ENCODE measurements around the gene HACD1.

The HACD1 gene

GRCh38 chr10:17617031-17617911 is at the start of gene HACD1:
HACD1 (minus strand) TSS chr10:17617374; CDS start chr10:17617339, 35 bp downstream.
- no peak for DNase-seq

- no peak for DNase-seq
These were observed 48.6 kb upstream of the HACD1 start for GRCh38 chr10:17665747-17666146.

- DNase-seq = no peak
These were observed 46.3 kb upstream of the HACD1 start for GRCh38 chr10:17663450-17663849.

GRCh38 chr10:17662193-17663138 is 45.3 kb upstream of the HACD1 start:
- DNase-seq = no peak

GRCh38 chr10:17661510-17661909 is 44.3 kb upstream of the HACD1 start:
- no peak for DNase-seq

- no peak for DNase-seq
These were observed 43.7 kb upstream of the HACD1 start for GRCh38 chr10:17660921-17661320.

GRCh38 chr10:17659365-17659764 is 42.2 kb upstream of the HACD1 start:
- DNase-seq = no peak

- no peak for DNase-seq
These were observed 39.9 kb upstream of the HACD1 start for GRCh38 chr10:17657103-17657500.

- DNase-seq = no peak
These were observed 38.5 kb upstream of the HACD1 start for GRCh38 chr10:17655567-17656146.

GRCh38 chr10:17655009-17655408 is 37.8 kb upstream of the HACD1 start:
- no peak for DNase-seq

- DNase-seq = no peak
These were observed 35.4 kb upstream of the HACD1 start for GRCh38 chr10:17652585-17652984.

GRCh38 chr10:17651896-17652295 is 34.7 kb upstream of the HACD1 start:
- no peak for DNase-seq

- no peak for DNase-seq
These were observed 33.2 kb upstream of the HACD1 start for GRCh38 chr10:17650416-17650815.

GRCh38 chr10:17649836-17650235 is 32.7 kb upstream of the HACD1 start:
- DNase-seq = no peak

GRCh38 chr10:17649052-17649451 is 31.9 kb upstream of the HACD1 start:
- DNase-seq = no peak

- no peak for DNase-seq
These were observed 31.3 kb upstream of the HACD1 start for GRCh38 chr10:17648243-17649035.

GRCh38 chr10:17647326-17647725 is 30.2 kb upstream of the HACD1 start:
- DNase-seq = no peak

GRCh38 chr10:17645621-17646345 is 28.6 kb upstream of the HACD1 start:
- no peak for DNase-seq

GRCh38 chr10:17644485-17644943 is 27.3 kb upstream of the HACD1 start:
- DNase-seq = no peak

- peak; percentile 67 for DNase-seq
These were observed 26.7 kb upstream of the HACD1 start, which contains the start of gene STAM for GRCh38 chr10:17643755-17644484. STAM (plus strand) TSS chr10:17644151; CDS start chr10:17644340, 189 bp downstream.

- DNase-seq = peak; percentile 47
These were observed 26.2 kb upstream of the HACD1 start for GRCh38 chr10:17643339-17643754.
